ENCODE measurements around the gene PDE6A. TPM values are rescaled to one million over a fixed set of nuclear protein-coding genes. Genes with fewer than 3 reads are reported as not detected.

Gene PDE6A
- total RNA-seq, 1 experiment from 2014 or later: not detected

GRCh38 chr5:149932445-149933350 lies 11.9 kb downstream of the PDE6A start (continued):
- TF ChIP-seq KAT7 (CRISPR knock-in tag; IDR thresholded peaks at IDR 0.05; ENCODE audit: borderline replicate concordance) (no peak), USF1 (CRISPR knock-in tag; IDR thresholded peaks at IDR 0.05) (no peak), MAX (CRISPR knock-in tag; IDR thresholded peaks at IDR 0.05) (no peak), TCF7 (CRISPR knock-in tag; IDR thresholded peaks at IDR 0.05; ENCODE audit: low read depth) (no peak), HMGXB4 (CRISPR knock-in tag; IDR thresholded peaks at IDR 0.05) (no peak), TP53 (CRISPR knock-in tag; IDR thresholded peaks at IDR 0.05) (no peak), ARID4B (CRISPR knock-in tag; IDR thresholded peaks at IDR 0.05; ENCODE audit: borderline replicate concordance) (no peak), MXD4 (CRISPR knock-in tag; IDR thresholded peaks at IDR 0.05; ENCODE audit: borderline replicate concordance) (no peak), SP1 (CRISPR knock-in tag; conservative IDR thresholded peaks at IDR 0.05) (no peak), CREB1 (CRISPR knock-in tag; IDR thresholded peaks at IDR 0.05) (no peak)

- no peaks in the 10 kb centered on the region for H3K36me3 Mint-ChIP-seq
- H3K4me1 Mint-ChIP-seq: no peaks in the 10 kb centered on the region
- no peak overlapping the region for H3K4me3 Mint-ChIP-seq
- no peak overlapping the region for H3K27ac Mint-ChIP-seq
- DNase-seq (ENCODE audit: low spot score): no peak
- no peaks in the 10 kb centered on the region for H3K9me3 Mint-ChIP-seq
- ChIA-PET CTCF (interaction anchor here (0.9 to 1.6 kb wide), 2 partner anchors 24 to 59 kb away, joined by 3 to 5 read pairs; no protein-coding TSS in a partner anchor), POLR2A (no interaction called here)
- H3K27me3 Mint-ChIP-seq (ENCODE audit: low read depth): no peaks in the 10 kb centered on the region
- no peak for ATAC-seq
- TF ChIP-seq MAX (CRISPR knock-in tag; IDR thresholded peaks at IDR 0.05): no peak
- TF ChIP-seq IRF2 (CRISPR knock-in tag; IDR thresholded peaks at IDR 0.05; ENCODE audit: borderline replicate concordance, low read depth): no peak
- no peak for TF ChIP-seq NR2C2 (CRISPR knock-in tag; IDR thresholded peaks at IDR 0.05)
- no peak for TF ChIP-seq IRF1 (CRISPR knock-in tag; IDR thresholded peaks at IDR 0.05)
- no peak for TF ChIP-seq E2F4 (CRISPR knock-in tag; IDR thresholded peaks at IDR 0.05; ENCODE audit: borderline replicate concordance, low read depth)
- TF ChIP-seq PREB (CRISPR knock-in tag; IDR thresholded peaks at IDR 0.05; ENCODE audit: borderline replicate concordance): no peak
- no peak for TF ChIP-seq STAT6 (CRISPR knock-in tag; conservative IDR thresholded peaks at IDR 0.05; ENCODE audit: low read depth)
- no peak for TF ChIP-seq SOX15 (CRISPR knock-in tag; IDR thresholded peaks at IDR 0.05)
- TF ChIP-seq NR1H2 (CRISPR knock-in tag; IDR thresholded peaks at IDR 0.05): no peak
- no peak for TF ChIP-seq GRHL2 (CRISPR knock-in tag; IDR thresholded peaks at IDR 0.05; ENCODE audit: insufficient replicate concordance, severe bottlenecking)
Observed at GRCh38 chr5:149931992-149932436, 12.6 kb downstream of the PDE6A start.

Data from WTC11 (cell line).